GM18507 (cell line): Measurements from ENCODE around the gene PIP4K2A.
"Not testable (repeated sequence)": the region's sequence is repeated elsewhere in the genome, so short reads cannot be mapped to it uniquely, and the experiment has no call there.

Source experiments
- DNase-seq: peaks from one replicate; pipeline ENCODE4 v3.0.0; 2011; ENCODE audit warnings: low read depth; ENCODE audit not compliant: insufficient read length; ENCODE audit errors: extremely low spot score
- FAIRE-seq: peaks from 2 replicates; lab custom pipeline; 2011; peaks lifted over from hg19 to GRCh38; lab: Jason Lieb, UNC

Gene PIP4K2A

DNA sequence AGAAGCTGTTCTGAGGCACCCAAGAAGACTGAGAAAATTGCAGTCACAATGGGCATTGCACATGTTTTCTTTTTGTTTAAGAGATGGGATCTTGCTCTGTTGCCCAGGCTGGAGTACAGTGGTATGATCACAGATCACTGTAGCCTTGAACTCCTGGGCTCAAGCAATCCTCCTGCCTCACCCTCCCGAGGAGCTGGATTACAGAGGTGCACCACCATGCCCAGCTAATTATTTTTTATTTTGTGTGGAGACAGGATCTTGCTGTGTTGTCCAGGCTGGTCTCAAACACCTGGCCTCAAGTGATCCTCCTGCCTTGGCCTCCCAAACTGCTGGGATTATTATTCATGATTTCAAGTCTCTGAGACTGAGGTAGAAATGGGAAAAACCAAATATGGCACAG, 168.7 kb downstream of the PIP4K2A start:
- DNase-seq (no peak), FAIRE-seq (no peak)

DNA sequence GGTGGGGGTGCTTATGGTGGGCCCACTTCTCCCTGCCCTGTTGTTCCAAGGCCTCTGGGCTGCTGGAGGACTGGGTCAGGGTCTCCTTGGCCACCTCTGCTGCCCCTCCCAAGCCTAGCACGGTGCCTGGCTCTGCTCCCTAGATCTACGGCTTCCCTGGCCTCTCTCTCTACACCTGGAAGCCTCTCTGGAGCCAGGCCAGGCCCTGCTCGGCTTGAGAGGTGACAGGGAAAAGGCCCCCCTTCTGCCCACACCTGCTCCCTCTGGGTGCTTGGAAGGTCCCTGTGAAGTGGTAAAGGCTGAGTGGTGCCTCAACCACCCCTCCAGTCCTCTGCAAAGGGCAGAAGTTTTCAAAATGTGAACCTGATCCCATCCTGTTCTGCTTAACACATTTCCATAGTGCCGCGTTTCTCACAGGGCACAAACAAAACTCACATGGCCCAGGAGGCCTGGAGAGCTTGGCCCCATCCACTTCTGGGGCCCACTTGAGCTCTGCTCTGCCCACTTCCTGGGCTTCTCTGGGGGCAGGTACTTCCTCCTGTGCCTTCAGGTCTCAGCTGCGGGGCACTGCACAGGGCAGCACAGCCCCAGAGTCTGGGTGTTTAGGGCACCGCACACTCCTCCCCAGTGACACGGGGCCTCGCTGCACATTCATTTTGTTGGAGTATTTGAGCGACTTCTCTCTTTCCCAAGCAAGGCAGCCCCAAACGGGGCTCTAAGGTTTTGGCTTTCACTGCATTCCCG, 169.9 kb downstream of the PIP4K2A start:
- FAIRE-seq (no peak), DNase-seq (no peak)

DNA sequence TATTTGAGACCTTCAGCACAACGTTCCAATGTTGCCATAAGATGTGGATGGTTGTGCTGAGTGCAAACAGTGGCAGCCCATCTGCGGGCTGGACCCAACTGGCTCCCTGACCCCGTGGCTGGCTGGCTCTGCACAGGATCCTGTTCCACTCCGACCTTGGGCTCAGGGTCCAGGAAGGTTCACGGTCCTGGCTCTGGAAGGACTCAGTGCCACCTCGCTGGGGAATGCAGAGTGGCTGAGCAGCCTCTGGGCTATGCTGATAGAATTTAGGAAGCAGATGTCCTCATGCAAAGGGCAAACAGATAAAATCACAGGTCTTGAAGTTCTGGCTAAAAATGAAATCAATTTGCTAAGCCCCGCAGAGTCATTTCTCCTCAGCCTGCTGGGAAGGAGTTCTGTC, 171.6 kb downstream of the PIP4K2A start:
- DNase-seq = no peak
- FAIRE-seq = no peak

DNA sequence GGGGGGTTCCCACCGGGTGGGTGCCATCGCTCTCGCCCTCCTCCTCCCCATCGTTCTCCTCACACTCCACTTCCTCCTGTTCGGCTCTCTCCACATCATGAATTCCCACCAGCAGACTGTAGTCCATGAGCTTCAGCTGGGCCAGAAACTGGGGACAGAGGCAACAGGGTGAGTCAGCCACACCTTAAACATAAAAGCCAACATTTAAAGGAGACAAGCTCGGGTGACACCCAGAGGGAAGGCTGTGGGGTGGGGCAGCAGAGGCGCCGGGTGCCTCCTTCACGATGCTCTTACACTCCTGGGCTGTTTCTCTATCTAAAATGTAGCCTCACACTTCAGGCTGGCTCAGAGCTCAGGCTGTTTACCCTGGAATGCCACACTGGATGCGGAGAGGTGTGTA, 172.5 kb downstream of the PIP4K2A start:
- DNase-seq = no peak
- no peak for FAIRE-seq

DNA sequence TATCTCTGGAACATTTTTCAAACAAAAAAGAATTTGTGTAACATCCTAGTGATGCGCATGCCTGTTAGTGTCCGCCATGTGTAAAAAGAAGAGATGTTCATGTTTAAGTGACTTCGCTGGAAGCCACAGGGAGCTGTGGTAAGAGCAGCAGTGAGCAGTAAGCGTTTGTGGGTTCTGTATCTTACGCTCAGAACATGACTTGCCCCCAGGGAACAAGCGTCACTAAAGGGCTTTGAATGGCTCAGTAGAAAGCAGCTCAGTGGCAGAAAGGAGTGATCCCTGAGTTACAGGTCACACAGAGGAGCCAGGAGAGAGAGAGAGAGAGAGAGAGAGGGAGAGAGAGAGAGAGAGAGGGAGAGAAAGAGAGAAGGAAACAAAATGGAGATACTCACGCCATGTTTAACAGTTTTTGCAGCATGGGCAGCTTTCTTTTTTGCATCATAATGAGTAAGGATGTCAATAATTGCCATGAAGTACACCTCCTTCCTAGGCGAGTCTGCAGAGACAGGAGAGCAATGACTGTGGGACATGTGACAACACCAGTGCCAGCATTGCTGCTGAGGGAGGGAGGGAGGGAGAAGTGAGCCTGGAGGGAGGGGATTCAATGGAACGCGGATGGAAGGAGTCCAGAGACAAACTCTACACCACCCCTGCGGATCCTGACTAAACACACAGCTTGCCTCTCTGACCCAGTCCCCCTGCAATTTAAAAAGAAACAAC, 174.6 kb downstream of the PIP4K2A start:
- DNase-seq = no peak
- no peak for FAIRE-seq

DNA sequence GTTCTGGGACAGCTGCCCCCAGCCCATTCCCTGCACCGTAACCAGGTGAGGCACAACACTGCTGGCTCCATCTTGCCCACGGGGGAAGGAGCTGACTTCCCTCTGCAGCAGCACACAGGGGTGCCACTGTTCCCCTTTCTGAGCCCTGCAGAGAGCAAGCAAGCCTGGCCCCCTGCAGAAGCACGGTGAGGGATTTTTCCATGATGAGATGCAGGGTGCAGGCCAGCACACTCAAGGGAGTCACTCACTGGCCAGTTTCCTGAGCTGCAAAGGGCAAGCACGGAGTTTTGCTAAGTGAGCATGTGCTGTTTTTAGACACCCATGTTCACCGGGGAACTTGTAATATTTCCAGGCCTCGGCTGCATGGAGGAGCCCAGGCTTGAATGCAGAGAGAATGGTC, 176.6 kb downstream of the PIP4K2A start:
- FAIRE-seq (no peak), DNase-seq (no peak)

DNA sequence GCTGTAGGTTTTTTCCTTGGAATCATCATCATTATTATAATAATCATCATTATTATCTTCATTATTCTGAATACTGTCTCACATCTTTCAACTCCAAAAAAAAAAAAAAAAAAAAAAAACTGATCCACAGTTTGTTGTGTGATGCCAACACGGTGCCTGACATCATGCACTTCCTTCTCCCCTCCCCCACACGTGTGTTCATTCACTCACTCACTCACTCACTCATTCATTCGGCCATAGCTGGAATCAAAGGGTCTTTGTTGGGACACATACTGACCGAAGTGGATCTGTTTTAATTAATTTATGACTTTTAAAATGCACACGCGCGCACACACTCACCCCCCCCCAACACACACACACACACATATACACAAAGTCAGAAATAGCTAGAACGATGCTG, 177.8 kb downstream of the PIP4K2A start:
- DNase-seq (no peak), FAIRE-seq (no peak)

DNA sequence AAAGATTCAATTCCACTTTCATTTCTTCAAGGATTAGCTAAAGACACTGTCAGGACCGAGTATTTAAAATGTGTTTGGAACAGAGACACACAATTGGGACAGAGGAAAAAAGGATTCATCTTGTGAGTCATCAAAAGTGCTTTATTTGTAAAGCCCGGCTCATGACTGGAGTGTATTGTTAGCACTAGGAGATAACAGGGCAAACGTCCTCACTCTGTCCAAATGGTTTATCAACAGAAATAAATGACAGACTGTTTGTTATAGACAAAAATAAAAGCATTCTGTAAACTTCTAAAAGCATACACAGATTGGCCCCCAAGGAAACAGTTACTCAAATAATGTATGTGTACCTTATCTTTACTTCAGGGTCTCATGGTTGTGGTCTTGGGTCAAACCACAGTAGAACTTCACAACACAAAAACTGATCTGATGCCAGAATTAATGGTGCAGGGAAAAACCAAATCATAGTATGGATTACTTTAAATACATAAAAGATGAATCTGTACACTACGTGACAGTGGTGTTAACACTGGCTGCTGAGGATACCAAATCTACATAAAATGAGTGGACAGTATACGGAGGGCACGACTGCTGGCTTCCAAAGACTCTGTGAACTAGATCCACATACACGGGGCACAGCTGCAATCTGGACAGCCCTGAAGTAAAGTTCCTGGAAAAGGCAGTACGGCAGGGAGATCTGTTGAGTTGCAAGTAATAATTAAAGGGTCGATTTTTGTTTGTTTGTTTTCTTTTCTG, 179.4 kb downstream of the PIP4K2A start:
- DNase-seq = no peak
- FAIRE-seq = no peak

DNA sequence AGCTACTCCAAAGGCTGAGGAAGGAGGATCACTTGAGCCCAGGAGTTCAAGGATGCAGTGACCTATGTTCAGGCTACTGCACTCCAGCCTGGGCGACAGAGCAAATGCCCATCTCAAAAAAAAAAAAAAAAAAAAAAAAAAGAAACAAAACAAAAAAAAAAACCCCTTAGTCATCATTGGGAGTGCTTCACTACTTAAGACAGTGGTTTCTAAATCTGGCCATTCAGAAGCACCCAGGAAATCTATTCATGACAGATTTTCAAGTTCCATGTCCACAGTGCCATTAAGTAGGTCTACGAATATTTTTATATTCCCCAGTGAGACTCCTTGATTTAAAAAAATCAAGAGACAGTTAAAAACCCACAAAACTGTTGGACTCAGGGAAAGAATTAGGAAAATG, 182.9 kb downstream of the PIP4K2A start:
- FAIRE-seq = no peak
- no peak for DNase-seq

DNA sequence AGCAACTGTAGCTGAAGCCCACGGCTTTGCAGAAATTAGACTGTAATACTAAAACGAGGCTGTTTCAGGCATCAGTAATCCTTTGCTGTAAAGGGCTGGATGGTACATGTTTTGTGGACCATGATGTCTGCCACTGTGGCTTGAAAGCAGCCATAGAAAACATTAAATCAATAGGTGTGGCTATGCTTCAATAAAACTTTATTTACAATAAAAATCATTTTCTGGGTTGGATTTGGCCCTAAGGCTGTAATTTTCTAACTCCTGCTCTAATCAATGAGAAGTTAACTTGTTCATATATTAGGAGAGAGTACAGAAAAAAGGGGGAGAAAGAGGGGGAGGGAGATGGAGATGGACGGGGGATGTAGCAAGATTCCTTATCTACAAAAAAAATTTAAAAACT, 183.4 kb downstream of the PIP4K2A start:
- FAIRE-seq (no peak), DNase-seq (no peak)

DNA sequence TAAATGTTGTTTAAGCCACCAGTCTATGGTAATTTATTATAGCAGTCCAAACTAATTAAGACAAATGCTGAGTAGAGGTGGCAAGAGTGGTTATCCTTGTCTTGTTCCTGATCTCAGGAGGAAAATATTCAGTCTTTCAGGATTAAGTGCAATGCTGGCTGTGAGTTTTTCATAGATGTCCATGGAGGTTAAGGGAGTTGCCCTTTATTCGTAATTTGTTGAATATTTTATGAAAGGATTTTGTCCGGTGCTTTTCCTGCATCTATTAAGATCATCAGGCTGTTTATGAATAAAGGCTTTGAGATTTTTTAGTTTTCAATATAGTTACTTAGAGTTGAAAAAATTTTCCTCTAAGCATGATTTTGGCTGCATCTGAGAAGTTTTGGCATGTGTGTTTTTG, 186.9 kb downstream of the PIP4K2A start:
- no peak for FAIRE-seq

DNA sequence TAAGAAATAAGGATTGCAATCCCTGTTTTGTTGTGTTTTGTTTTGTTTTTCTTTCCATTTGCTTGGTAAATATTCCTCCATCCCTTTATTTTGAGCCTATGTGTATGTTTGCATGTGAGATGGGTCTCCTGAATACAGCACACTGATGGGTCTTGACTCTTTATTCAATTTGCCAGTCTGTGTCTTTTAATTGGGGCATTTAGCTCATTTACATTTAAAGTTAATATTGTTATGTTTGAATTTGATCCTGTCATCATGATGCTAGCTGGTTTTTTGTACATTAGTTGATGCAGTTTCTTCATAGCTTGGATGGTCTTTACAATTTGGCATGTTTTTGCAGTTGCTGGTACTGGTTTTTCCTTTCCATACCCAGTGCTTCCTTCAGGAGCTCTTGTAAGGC, 190.0 kb downstream of the PIP4K2A start:
- not testable (repeated sequence) for DNase-seq, FAIRE-seq

More for the DNA sequence above, 186.9 kb downstream of the PIP4K2A start:
- DNase-seq = no peak

DNA sequence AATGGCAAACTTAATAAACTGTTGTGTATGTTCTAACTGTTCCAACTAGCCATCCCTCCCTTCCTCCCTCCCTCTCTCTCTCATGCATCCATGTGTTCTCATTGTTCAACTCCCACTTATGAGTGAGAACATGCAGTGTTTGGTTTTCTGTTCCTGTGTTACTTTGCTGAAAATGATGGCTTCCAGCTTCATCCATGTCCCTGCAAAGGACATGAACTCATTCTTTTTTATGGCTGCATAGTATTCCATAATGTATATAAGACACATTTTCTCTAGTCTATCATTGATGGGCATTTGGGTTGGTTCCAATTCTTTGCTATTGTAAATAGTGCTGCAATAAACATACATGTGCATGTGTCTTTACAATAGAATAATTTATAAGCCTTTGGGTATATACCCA, 193.7 kb downstream of the PIP4K2A start:
- not testable (repeated sequence) for FAIRE-seq, DNase-seq

DNA sequence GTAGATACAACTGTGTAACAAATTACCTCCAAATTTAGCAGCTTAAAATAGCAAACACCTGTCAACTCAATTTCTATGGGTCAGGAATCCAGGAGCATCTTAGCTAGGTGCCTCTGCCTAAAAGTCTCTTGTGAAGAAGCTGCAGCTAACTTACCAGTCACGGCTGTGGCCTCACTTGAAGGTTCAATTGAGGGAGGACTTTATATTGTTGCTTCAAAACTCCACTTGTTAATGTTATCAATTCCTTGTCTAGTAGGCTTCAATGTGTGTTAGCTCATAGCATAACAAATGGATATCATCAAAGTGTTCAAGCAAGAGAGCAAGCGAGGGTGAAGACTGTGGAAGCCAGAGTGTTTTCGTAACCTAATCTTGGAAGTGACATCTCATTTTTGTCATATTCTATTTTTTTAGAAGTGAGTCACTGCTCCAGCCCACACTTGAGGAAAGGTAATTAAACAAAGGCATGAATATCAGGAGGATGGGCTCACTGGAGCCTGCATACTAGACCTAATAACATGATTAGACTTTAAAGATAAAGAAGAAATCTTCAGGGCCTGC, 196.1 kb downstream of the PIP4K2A start:
- no peak for FAIRE-seq
- DNase-seq = no peak

DNA sequence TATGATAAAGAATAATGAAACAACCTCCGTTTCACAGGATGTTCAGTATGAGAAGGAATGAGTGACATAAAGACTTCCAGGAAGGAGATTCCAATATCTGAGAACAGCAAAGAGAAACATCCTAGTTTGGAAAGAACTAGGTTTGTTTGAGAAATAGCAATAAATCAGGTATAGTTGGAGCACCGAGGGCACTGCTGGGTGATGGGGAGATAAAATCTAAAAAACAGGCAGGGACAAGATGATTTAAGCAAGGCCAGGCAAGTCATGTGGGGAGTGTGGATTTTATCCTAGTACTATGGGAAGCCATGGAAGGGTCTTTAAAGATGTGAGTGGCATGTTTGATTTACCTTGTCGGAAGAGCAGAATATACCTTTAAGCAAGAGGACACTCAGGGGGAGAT, 199.4 kb downstream of the PIP4K2A start:
- no peak for DNase-seq
- no peak for FAIRE-seq

DNA sequence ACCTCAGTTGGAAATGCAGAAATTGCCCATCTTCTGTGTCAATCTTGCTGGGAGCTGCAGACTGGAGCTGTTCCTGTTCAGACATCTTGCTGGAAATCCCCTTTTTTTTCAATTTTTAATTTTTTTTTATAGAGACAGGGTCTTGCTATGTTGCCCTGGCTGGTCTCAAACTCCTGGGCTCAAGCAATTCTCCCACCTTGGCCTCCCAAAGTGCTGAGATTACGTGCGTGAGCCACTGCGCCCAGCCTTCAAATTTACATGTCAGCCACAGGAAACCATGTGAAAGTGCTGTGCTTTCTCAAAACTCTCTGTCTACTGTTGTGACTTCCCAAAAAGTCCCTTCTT, 200.0 kb downstream of the PIP4K2A start:
- FAIRE-seq, DNase-seq: not testable (repeated sequence)

DNA sequence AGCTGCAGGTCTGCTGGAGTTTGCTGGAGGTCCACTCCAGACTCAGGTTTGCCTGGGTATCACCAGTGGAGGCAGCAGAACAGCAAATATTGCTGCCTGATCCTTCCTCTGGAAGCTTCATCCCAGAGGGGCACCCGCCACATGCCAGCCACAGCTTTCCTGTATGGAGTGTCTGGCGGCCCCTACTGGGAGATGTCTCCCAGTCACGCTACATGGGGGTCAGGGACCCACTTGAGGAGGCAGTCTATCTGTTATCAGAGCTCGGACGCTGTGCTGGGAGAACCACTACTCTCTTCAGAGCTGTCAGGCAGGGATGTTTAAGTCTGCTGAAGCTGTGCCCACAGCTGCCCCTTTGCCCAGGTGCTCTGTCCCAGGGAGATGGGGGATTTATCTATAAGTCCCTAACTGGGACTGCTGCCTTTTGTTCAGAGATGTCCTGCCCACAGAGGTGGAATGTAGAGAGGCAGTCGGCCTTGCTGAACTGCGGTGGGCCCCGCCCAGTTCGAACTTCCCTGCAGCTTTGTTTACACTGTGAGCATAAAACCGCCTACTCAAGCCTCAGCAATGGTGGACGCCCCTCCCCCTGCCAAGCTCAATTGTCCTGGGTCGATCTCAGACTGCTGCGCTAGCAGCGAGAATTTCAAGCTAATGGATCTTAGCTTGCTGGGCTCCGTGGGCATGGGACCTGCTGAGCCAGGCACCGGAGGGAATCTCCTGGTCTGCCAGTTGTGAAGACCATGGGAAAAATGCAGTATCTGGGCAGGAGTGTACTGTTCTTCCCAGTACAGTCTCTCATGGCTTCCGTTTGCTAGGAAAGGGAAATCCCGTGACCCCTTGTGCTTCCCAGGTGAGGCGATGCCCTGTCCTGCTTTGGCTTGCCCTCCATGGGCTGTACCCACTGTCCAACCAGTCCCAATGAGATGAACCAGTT, 200.6 kb downstream of the PIP4K2A start:
- not testable (repeated sequence) for FAIRE-seq, DNase-seq

DNA sequence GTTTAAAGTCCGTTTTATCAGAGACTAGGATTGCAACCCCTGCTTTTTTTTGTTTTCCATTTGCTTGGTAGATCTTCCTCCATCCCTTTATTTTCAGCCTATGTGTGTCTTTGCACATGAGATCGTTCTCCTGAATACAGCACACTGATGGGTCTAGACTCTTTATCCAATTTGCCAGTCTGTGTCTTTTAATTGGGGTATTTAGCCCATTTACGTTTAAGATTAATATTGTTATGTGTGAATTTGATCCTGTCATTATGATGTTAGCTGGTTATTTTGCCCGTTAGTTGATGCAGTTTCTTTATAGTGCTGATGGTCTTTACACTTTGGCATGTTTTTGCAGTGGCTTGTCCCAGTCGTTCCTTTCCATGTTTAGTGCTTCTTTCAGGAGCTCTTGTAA, 202.4 kb downstream of the PIP4K2A start:
- DNase-seq, FAIRE-seq: not testable (repeated sequence)

DNA sequence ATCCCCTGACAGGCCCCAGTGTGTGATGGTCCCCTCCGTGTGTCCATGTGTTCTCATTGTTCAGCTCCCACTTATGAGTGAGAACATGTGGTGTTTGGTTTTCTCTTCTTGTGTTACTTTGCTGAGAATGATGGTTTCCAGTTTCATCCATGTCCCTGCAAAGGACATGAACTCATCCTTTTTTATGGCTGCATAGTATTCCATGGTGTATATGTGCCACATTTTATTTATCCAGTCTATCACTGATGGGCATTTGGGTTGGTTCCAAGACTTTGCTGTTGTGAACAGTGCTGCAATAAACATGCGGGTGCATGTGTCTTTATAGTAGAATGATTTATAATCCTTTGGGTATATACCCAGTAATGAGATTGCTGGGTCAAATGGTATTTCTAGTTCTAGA, 206.2 kb downstream of the PIP4K2A start:
- not testable (repeated sequence) for FAIRE-seq, DNase-seq
